GM12891 (cell line): ENCODE results near the gene DARS1.

Experiments used
- PAX5 ChIP-seq: IDR thresholded peaks from 2 replicates; pipeline ENCODE4 v1.6.1; 2011; ENCODE audit warnings: low read length, moderate library complexity, mild to moderate bottlenecking; ENCODE audit not compliant: insufficient read depth, severe bottlenecking
- POLR2A ChIP-seq: IDR thresholded peaks from 2 replicates; pipeline ENCODE4 v1.6.1; 2011; ENCODE audit warnings: low read depth, low read length, control low read depth
- POLR2AphosphoS5 ChIP-seq: IDR thresholded peaks from 2 replicates; pipeline ENCODE4 v1.6.1; 2011; ENCODE audit warnings: low read depth, low read length, control low read depth
- TAF1 ChIP-seq: IDR thresholded peaks from 2 replicates; pipeline ENCODE4 v1.6.1; 2011; ENCODE audit warnings: low read depth, low read length, control low read depth

DNA sequence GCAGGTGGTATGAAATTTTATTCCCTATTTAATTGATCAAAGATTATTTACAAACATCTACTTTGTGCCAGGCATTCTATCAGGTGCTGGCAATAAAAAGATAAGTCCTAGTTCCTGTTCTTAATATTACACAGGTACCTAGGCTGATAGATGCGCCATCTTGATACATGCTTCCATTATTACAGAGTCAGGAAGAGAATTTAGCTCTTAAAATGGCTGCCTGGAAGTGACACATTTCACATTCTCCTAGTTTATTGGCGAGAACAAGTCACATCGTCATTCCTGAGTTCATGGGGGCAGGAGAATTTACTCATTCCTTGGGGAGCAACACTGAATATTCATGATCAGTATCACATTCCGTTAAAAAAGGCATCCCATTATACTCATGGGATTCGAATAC lies 1.1 kb upstream of the DARS1 start:
- TF ChIP-seq TAF1 (no peak), POLR2AphosphoS5 (no peak), POLR2A (no peak), PAX5 (no peak)
